NT2/D1 (cell line): ENCODE measurements around the gene SEC14L2.

ENCODE experiments used
- SUZ12 ChIP-seq: IDR thresholded peaks from 2 replicates; pipeline ENCODE4 v1.6.1; 2011; ENCODE audit not compliant: insufficient read length, insufficient read depth; ENCODE audit errors: extremely low read depth
- ZNF274 ChIP-seq: IDR thresholded peaks from 2 replicates; pipeline ENCODE4 v1.6.1; 2011; ENCODE audit warnings: mild to moderate bottlenecking, low read depth, low read length

- TF ChIP-seq SUZ12 = no peak
- TF ChIP-seq ZNF274 = no peak
Observed at GRCh38 chr22:30427871-30428270, 31.1 kb downstream of the SEC14L2 start.
